ENCODE data around the gene TMEM170A.

The TMEM170A gene

GRCh38 chr16:75452464-75453190, 11.9 kb downstream of the TMEM170A start:
- DNase-seq: no peak
- Histone ChIP-seq H3K27ac (no peak overlapping the region), H3K36me3 (peaks cover 23% of the 10 kb centered on the region), H3K9me3 (ENCODE audit: severe bottlenecking) (no peaks in the 10 kb centered on the region), H3K4me3 (ENCODE audit: low read depth, low read length) (no peak overlapping the region), H3K27me3 (ENCODE audit: insufficient read depth, low read depth, severe bottlenecking) (no peaks in the 10 kb centered on the region)
- TF ChIP-seq, protein P1, sequence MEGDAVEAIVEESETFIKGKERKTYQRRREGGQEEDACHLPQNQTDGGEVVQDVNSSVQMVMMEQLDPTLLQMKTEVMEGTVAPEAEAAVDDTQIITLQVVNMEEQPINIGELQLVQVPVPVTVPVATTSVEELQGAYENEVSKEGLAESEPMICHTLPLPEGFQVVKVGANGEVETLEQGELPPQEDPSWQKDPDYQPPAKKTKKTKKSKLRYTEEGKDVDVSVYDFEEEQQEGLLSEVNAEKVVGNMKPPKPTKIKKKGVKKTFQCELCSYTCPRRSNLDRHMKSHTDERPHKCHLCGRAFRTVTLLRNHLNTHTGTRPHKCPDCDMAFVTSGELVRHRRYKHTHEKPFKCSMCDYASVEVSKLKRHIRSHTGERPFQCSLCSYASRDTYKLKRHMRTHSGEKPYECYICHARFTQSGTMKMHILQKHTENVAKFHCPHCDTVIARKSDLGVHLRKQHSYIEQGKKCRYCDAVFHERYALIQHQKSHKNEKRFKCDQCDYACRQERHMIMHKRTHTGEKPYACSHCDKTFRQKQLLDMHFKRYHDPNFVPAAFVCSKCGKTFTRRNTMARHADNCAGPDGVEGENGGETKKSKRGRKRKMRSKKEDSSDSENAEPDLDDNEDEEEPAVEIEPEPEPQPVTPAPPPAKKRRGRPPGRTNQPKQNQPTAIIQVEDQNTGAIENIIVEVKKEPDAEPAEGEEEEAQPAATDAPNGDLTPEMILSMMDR (IDR thresholded peaks at IDR 0.05; ENCODE audit: low read depth, low read length): no peak

- DNase-seq: no peak
- Histone ChIP-seq H3K27ac (no peak overlapping the region), H3K4me3 (ENCODE audit: low read depth, low read length) (no peak overlapping the region), H3K9me3 (ENCODE audit: severe bottlenecking) (no peaks in the 10 kb centered on the region), H3K27me3 (ENCODE audit: insufficient read depth, low read depth, severe bottlenecking) (no peaks in the 10 kb centered on the region), H3K36me3 (peaks cover 33% of the 10 kb centered on the region)
- TF ChIP-seq, protein P1 (IDR thresholded peaks at IDR 0.05; ENCODE audit: low read depth, low read length): no peak
Observed at GRCh38 chr16:75446416-75446815, 18.1 kb downstream of the TMEM170A start.

GRCh38 chr16:75445298-75445697, 19.2 kb downstream of the TMEM170A start:
- TF ChIP-seq, protein P1 (IDR thresholded peaks at IDR 0.05; ENCODE audit: low read depth, low read length): no peak
- no peak for DNase-seq
- H3K9me3 ChIP-seq (ENCODE audit: severe bottlenecking): no peaks in the 10 kb centered on the region

GRCh38 chr16:75443298-75443697, 21.2 kb downstream of the TMEM170A start:
- Histone ChIP-seq H3K9me3 (ENCODE audit: severe bottlenecking) (no peaks in the 10 kb centered on the region), H3K27me3 (ENCODE audit: insufficient read depth, low read depth, severe bottlenecking) (no peaks in the 10 kb centered on the region), H3K36me3 (peaks cover 12% of the 10 kb centered on the region), H3K27ac (no peak overlapping the region), H3K4me3 (ENCODE audit: low read depth, low read length) (no peak overlapping the region)
- DNase-seq: no peak
- TF ChIP-seq, protein P1 (IDR thresholded peaks at IDR 0.05; ENCODE audit: low read depth, low read length): no peak

More at GRCh38 chr16:75445298-75445697, 19.2 kb downstream of the TMEM170A start:
- peaks cover 22% of the 10 kb centered on the region for H3K36me3 ChIP-seq
- no peak overlapping the region for H3K27ac ChIP-seq
- no peaks in the 10 kb centered on the region for H3K27me3 ChIP-seq (ENCODE audit: insufficient read depth, low read depth, severe bottlenecking)
- no peak overlapping the region for H3K4me3 ChIP-seq (ENCODE audit: low read depth, low read length)

GRCh38 chr16:75433732-75434413, 30.6 kb downstream of the TMEM170A start:
- Histone ChIP-seq H3K36me3 (peaks cover 15% of the 10 kb centered on the region), H3K4me3 (ENCODE audit: low read depth, low read length) (peak overlapping the region; percentile 67), H3K9me3 (ENCODE audit: severe bottlenecking) (no peaks in the 10 kb centered on the region), H3K27ac (peak overlapping the region; percentile 90), H3K27me3 (ENCODE audit: insufficient read depth, low read depth, severe bottlenecking) (no peaks in the 10 kb centered on the region)
- TF ChIP-seq, protein P1 (IDR thresholded peaks at IDR 0.05; ENCODE audit: low read depth, low read length): no peak
- DNase-seq: no peak
